Measurements from ENCODE around the gene RAB1A.

Gene RAB1A

DNA sequence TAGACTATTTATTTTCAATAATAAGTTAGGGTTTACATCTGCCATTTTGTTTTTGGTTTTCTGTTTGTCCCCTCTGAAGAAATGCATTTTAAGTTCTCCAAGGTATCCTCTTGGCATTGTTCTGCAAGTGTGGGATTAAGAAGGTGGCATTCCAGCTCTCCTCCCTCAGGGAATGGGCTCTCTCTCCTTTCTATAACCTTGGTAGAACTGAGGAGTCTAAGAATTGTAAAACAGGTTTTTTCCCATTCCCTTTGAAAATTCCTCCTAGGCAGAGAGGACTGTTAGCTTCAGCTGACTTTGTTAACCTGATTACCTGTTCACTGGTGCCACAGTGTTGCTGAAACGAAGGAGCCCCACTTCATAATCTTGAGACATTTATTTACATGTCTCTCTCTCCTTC lies 26.1 kb upstream of the RAB1A start:
- H3K4me3 ChIP-seq (ENCODE audit: low read depth, low read length) = no peak overlapping the region
- no peak for TF ChIP-seq CTCF (IDR thresholded peaks at IDR 0.05; ENCODE audit: low read depth, low read length, missing control alignments)
- DNase-seq (ENCODE audit: low read depth) = no peak

GRCh38 chr2:65153515-65153914 lies 23.6 kb upstream of the RAB1A start:
- no peak for TF ChIP-seq CTCF (IDR thresholded peaks at IDR 0.05; ENCODE audit: low read depth, low read length, missing control alignments)
- DNase-seq (ENCODE audit: low read depth) = no peak
- no peak overlapping the region for H3K4me3 ChIP-seq (ENCODE audit: low read depth, low read length)

DNA sequence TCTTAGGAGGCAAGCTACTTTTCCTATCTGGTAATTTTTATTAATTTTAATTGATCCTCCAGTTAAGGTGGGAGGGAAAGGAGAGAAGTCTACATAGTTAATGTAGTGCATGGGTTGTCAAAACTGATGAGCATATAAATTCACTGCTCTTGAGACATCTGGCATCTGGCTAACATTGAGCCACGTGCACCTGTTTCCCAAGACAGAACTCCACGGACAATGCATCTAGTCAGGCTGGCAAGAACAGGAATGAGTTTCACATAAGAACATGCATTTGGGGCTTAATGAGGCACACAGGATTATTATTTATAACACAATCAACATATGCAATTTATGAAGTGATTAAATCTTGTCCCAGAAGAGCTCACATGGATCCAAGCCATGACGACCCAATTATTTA lies 16.2 kb upstream of the RAB1A start:
- DNase-seq (ENCODE audit: low read depth) = no peak
- no peak for TF ChIP-seq CTCF (IDR thresholded peaks at IDR 0.05; ENCODE audit: low read depth, low read length, missing control alignments)
- no peak overlapping the region for H3K4me3 ChIP-seq (ENCODE audit: low read depth, low read length)

DNA sequence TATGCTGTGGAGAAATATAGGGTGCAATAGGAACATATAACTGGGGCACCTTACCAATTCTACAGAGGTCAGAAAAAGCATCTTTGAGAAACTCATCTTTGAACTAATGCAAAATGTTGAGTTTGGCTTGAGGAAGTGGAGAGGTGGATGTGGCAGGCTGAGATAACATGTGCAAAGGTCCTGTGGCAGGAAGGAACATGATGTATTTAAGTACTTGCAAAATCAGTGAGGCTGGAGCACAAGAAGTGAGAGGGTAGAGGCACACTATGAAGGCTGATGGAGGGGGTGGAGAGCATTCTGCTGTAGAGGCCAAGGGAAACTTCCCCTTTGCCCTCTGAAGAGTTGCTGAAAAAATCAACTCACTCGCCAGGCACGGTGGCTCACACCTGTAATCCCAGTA lies 14.7 kb upstream of the RAB1A start:
- no peak for TF ChIP-seq CTCF (IDR thresholded peaks at IDR 0.05; ENCODE audit: low read depth, low read length, missing control alignments)
- DNase-seq (ENCODE audit: low read depth) = no peak
- H3K4me3 ChIP-seq (ENCODE audit: low read depth, low read length) = no peak overlapping the region

DNA sequence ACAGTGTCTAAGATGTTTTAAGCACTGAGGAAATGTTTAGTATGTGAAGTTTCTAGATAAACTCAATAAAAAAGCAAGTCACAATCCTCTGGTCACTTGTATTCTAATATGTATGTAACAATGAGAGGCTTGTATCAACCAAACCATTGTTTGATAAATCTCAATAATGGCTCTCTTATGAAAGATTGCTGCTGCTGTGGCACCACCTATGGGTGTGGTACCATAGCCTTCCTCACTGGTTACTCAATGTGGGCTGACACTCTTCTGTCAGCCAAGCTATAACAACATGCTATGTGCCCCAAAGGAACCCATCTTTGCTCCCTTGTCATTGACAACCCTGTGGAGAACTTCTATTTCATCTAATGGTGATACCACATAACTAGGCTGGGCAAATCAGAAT lies 12.6 kb upstream of the RAB1A start:
- TF ChIP-seq CTCF (IDR thresholded peaks at IDR 0.05; ENCODE audit: low read depth, low read length, missing control alignments) = peak; percentile 31
- H3K4me3 ChIP-seq (ENCODE audit: low read depth, low read length) = no peak overlapping the region
- no peak for DNase-seq (ENCODE audit: low read depth)

- no peak for DNase-seq (ENCODE audit: low read depth)
- TF ChIP-seq CTCF (IDR thresholded peaks at IDR 0.05; ENCODE audit: low read depth, low read length, missing control alignments) = no peak
- no peak overlapping the region for H3K4me3 ChIP-seq (ENCODE audit: low read depth, low read length)
These were observed 7.4 kb upstream of the RAB1A start for GRCh38 chr2:65137197-65137775.

- no peak for TF ChIP-seq CTCF (IDR thresholded peaks at IDR 0.05; ENCODE audit: low read depth, low read length, missing control alignments)
These were observed 6.3 kb upstream of the RAB1A start for GRCh38 chr2:65136253-65136652.

More at GRCh38 chr2:65136253-65136652, 6.3 kb upstream of the RAB1A start:
- no peak overlapping the region for H3K4me3 ChIP-seq (ENCODE audit: low read depth, low read length)
- no peak for DNase-seq (ENCODE audit: low read depth)

Data from GM12864 (cell line).